GM12878 (cell line): ENCODE measurements around the gene HPSE2.

Experiments
- EZH2 ChIP-seq: IDR thresholded peaks from 2 replicates; pipeline ENCODE4 v1.6.1; 2012; ENCODE audit warnings: low read depth, mild to moderate bottlenecking, control low read depth, inconsistent platforms, low read length, borderline replicate concordance; ENCODE audit not compliant: control insufficient read depth
- TBL1XR1 ChIP-seq: IDR thresholded peaks from 2 replicates; pipeline ENCODE4 v1.6.1; 2012; ENCODE audit warnings: low read depth, low read length, improper control_type of control experiment
- TF ChIP-seq, protein P1 (sequence below): IDR thresholded peaks from 2 replicates; pipeline ENCODE4 v1.6.1; 2012; ENCODE audit warnings: low read length, inconsistent platforms

DNA sequence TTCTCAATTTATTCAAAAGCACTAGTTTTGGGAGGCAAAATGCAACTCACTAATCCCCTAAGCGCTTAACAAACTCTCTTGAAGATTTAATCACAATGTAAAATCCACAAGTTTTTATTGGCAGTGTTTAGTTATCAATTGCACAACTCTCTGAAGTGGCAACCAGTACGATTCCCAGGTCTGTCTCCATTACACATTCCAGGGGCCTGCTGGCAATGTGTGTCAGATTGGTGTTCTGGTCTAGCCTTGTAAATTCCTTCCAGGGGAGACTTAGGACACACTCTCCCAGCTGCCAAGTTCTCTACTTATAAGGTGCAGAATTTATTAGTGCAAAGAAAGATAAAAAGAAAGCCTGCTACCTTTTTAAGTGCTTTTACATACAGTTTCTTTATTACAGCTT is 624.2 kb downstream of the HPSE2 start:
- TF ChIP-seq EZH2: no peak
- no peak for TF ChIP-seq TBL1XR1
- TF ChIP-seq, protein P1, sequence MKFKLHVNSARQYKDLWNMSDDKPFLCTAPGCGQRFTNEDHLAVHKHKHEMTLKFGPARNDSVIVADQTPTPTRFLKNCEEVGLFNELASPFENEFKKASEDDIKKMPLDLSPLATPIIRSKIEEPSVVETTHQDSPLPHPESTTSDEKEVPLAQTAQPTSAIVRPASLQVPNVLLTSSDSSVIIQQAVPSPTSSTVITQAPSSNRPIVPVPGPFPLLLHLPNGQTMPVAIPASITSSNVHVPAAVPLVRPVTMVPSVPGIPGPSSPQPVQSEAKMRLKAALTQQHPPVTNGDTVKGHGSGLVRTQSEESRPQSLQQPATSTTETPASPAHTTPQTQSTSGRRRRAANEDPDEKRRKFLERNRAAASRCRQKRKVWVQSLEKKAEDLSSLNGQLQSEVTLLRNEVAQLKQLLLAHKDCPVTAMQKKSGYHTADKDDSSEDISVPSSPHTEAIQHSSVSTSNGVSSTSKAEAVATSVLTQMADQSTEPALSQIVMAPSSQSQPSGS: no peak
